Kidney epithelial cell (primary cell): ENCODE data around the gene NPB. TPM values are rescaled to one million over a fixed set of nuclear protein-coding genes. Genes with fewer than 3 reads are reported as not detected.

Experiments used
- DNase-seq: peaks from one replicate; pipeline ENCODE4 v3.0.0-alpha.2; 2010; ENCODE audit warnings: low read depth
- H3K27me3 ChIP-seq: 2 replicates; pipeline ENCODE4 v1.6.0; 2011; ENCODE audit warnings: low read length; ENCODE audit not compliant: control insufficient read depth, insufficient read depth
- H3K36me3 ChIP-seq: 2 replicates; pipeline ENCODE4 v1.5.1; 2011; ENCODE audit warnings: low read length; ENCODE audit not compliant: control insufficient read depth, insufficient read depth
- H3K4me3 ChIP-seq: 2 replicates; pipeline ENCODE4 v1.5.1; 2011; ENCODE audit warnings: low read depth, mild to moderate bottlenecking, control low read depth, low read length
- total RNA-seq: library from RNA; depleted of rRNA; stranded (reverse); fragments of >200 nt; gene quantifications from 2 replicates; pipeline ENCODE4 v1.2.3, GENCODE V29; 2015
- TF ChIP-seq, protein P1 (sequence below): IDR thresholded peaks from 2 replicates; pipeline ENCODE4 v1.5.1; 2011; ENCODE audit warnings: mild to moderate bottlenecking, moderate library complexity, low read length, control low read depth, inconsistent platforms; ENCODE audit not compliant: insufficient read depth, poor library complexity, severe bottlenecking

Gene NPB
- total RNA-seq, result 1.2 and 1.9 TPM in 2 replicates

DNA sequence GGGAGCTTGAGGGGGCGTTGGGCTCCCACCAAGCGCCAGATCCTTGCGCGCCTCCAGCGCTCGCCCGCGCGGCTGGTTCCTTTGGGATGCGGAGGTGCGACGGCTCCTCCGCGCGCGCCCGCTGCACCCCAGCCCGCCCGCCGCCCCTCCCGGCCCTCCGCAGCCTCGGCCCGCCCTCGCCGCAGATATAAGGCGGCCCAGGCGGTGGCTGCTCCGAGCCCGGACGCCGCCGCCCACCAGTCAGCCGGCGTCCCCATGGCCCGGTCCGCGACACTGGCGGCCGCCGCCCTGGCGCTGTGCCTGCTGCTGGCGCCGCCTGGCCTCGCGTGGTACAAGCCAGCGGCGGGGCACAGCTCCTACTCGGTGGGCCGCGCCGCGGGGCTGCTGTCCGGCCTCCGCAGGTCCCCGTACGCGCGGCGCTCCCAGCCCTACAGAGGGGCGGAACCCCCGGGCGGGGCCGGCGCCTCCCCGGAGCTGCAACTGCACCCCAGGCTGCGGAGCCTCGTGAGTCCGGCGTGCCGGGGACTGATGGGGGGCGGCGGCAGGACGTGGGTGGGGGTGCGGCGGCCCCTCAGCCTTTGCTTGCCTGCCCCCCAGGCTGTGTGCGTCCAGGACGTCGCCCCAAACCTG is at the start of gene NPB:
NPB (plus strand) TSS at position 216 of the 630 bp plus-strand sequence; CDS start at position 256, 40 bp downstream.
- peaks cover 13% of the 10 kb centered on the region for H3K27me3 ChIP-seq
- DNase-seq, result no peak
- H3K36me3 ChIP-seq, result peaks cover 4% of the 10 kb centered on the region
- TF ChIP-seq, protein P1, sequence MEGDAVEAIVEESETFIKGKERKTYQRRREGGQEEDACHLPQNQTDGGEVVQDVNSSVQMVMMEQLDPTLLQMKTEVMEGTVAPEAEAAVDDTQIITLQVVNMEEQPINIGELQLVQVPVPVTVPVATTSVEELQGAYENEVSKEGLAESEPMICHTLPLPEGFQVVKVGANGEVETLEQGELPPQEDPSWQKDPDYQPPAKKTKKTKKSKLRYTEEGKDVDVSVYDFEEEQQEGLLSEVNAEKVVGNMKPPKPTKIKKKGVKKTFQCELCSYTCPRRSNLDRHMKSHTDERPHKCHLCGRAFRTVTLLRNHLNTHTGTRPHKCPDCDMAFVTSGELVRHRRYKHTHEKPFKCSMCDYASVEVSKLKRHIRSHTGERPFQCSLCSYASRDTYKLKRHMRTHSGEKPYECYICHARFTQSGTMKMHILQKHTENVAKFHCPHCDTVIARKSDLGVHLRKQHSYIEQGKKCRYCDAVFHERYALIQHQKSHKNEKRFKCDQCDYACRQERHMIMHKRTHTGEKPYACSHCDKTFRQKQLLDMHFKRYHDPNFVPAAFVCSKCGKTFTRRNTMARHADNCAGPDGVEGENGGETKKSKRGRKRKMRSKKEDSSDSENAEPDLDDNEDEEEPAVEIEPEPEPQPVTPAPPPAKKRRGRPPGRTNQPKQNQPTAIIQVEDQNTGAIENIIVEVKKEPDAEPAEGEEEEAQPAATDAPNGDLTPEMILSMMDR, result no peak
- peak within 1 kb of the TSS; percentile 3 for H3K4me3 ChIP-seq

DNA sequence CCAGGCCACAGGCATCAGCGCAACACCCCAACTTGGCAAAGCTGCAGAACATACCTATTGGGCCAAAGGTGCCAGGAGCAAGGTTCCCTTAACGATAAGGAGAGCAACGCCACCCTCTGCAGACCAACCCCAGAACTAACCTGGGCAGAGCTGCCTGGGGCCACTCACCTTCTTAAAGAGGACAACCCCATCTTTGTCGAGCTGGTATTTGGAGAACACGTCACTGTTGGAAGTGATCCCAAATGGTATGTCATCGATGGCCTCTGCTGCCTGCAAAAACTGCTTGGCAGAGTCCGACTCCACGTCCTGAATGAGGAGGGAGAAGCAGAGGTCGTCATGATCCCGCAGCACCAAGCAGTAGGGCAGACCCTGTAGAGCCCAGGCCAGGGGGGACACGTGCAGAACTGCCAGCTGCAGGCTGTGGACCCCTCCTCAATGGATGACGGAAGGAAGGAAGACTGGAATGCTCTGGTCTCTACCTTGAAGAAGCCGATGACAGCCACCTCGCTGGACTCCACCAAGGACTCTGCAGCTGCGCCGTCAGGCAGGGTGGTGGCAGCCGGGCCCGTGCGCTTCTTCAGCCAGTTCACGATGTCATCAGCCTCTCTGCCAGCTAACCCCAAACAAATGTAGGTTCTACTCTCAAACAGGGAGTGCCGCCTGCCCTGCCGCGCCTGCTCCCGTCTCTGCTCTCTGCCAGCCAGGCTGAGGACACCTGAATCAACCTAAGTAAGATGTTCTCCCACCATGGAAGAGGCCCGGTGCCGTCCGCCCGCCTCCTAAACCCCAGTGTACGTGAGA is 46.9 kb upstream of the NPB start:
- DNase-seq, result no peak
- TF ChIP-seq, protein P1, result peak; percentile 18
- H3K4me3 ChIP-seq, result no peak overlapping the region
- H3K36me3 ChIP-seq, result peaks cover 6% of the 10 kb centered on the region
- no peaks in the 10 kb centered on the region for H3K27me3 ChIP-seq

DNA sequence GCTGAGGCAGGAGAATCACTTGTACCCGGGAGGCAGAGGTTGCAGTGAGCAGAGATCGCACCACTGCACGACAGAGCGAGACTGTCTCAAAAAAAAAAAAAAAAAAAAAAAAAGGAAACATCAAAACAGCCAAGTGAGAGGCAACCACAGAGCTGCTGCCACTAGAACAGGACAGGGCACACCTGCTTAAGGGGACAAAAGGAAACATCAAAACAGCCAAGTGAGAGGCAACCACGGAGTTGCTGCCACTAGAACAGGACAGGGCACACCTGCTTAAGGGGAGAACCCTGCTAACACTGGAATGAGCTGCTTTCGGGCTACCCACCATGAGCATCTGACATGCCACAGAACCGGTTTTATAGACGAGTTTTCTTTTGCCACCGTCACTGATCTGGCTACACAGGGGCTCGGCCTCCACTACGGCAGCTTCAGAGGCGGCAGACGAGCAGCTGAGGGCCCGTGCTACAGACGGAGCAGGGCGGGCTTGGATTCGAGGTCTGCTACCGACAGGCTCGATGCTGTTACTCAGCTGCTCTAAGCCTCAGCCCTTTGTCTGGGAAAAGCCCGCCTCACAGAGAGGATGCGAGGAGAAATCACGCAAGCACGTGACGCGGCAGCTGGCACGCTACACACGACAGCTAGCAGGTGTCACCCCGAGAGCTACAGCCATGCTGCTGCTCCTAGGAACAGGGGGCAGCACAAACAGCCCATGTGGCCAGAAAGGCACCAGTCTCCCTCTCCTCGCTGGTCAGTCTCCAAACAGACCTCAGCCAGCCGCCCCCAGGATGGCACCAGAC is 43.7 kb upstream of the NPB start:
- TF ChIP-seq, protein P1, result no peak
- no peak overlapping the region for H3K4me3 ChIP-seq
- DNase-seq, result no peak
- no peaks in the 10 kb centered on the region for H3K27me3 ChIP-seq
- H3K36me3 ChIP-seq, result peaks cover 4% of the 10 kb centered on the region

DNA sequence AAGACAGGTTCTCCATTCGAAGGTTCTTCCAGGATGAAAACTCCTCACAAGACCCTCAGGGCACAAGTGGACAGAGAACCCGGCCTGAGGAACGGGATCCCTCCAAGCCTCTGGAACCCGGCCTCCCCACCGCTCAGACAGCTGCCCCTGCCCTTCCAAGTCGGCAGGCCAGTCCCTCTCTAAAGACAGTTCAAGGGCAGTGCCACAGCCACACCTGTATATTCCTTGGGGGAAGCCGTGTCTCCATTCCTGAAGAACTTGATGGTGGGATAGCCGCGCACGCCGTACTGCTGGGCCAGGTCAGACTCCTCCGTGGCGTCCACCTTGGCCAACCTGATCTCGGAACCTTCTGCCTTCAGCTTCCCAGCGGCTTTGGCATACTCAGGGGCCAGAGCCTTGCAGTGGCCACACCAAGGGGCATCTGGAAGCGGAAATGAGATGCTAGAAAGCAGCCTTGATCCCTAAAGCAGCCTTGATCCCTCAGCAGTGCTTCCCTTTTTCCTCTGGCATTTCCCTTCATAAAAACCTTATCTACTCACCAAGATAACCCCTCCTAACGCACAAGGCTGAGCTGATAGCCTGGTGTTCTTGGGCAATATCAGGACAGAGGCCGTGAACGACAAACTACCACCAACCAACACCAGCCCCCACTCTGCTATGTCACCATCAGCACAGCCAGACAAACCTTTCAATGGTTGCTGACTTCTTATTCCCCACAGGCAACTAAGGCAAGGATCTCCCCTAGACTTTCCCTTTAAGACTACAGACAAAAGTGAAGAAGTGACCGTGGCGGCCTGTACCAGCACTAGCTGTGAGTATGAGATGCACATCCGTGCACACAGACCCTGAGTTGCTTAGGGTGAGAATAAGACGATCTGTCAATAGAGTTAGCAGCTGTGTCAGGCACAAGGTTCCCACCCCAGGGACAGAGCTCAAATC is 42.8 kb upstream of the NPB start:
- peak overlapping the region; percentile 77 for H3K4me3 ChIP-seq
- H3K27me3 ChIP-seq, result no peaks in the 10 kb centered on the region
- no peak for DNase-seq
- H3K36me3 ChIP-seq, result peaks cover 4% of the 10 kb centered on the region
- TF ChIP-seq, protein P1, result no peak

DNA sequence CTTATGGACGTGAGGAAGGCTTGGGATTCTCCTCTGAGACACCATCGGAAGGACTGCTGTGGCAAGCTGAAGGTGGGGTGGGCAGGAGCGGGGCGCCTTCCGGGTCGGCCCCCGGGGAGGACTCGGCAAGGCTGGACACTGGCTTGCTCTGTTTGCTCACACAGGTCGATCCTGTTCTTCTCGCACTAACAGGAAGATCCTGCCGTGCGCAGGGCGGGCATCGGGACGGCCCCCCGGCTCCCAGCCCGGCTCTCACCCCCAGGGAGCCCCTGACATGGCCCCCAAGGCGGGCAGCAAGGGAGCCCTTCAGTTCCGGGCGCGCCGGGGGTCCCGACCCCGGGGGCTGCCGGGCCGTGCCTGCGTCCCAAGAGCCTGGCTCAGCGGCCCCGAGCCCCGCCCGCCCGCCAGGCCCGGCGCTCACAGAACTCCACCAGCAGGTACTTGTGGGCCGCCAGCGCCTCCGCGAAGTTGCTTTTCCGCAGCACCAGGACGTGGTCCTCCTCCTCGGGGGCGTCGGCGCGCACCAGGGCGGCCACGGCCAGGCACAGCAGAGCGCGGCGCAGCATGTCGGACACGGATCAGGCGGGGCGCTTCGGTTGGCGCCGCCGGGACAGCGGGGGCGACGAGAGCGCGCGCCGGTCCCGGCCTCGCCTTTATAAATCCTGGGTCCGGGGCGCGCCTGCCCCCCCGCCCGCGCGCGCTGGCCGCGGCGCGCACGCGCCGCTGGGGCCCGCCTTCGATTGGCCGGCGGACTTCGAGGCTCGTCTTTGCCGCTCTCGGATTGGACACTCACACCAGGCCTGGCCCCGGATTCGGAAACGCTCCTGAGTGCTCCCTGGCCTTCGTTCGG is 41.9 kb upstream of the NPB start, which contains the start of gene P4HB:
P4HB (minus strand) TSS at position 630 of the 850 bp plus-strand sequence; CDS start at position 566, 64 bp downstream.
- TF ChIP-seq, protein P1, result no peak
- DNase-seq, result peak; percentile 100
- Histone ChIP-seq H3K4me3 (peak within 1 kb of the TSS; percentile 77), H3K27me3 (no peaks in the 10 kb centered on the region), H3K36me3 (peaks cover 2% of the 10 kb centered on the region)
